Cardiac atrium fibroblast (primary cell): Measurements from ENCODE around the gene ACIN1. TPM values are rescaled to one million over a fixed set of nuclear protein-coding genes. Genes with fewer than 3 reads are reported as not detected.

ENCODE experiments used
- total RNA-seq: library from RNA; depleted of rRNA; stranded (reverse); fragments of >200 nt; gene quantifications from 2 replicates; pipeline ENCODE4 v1.2.3, GENCODE V29; 2015

The ACIN1 gene, protein sequence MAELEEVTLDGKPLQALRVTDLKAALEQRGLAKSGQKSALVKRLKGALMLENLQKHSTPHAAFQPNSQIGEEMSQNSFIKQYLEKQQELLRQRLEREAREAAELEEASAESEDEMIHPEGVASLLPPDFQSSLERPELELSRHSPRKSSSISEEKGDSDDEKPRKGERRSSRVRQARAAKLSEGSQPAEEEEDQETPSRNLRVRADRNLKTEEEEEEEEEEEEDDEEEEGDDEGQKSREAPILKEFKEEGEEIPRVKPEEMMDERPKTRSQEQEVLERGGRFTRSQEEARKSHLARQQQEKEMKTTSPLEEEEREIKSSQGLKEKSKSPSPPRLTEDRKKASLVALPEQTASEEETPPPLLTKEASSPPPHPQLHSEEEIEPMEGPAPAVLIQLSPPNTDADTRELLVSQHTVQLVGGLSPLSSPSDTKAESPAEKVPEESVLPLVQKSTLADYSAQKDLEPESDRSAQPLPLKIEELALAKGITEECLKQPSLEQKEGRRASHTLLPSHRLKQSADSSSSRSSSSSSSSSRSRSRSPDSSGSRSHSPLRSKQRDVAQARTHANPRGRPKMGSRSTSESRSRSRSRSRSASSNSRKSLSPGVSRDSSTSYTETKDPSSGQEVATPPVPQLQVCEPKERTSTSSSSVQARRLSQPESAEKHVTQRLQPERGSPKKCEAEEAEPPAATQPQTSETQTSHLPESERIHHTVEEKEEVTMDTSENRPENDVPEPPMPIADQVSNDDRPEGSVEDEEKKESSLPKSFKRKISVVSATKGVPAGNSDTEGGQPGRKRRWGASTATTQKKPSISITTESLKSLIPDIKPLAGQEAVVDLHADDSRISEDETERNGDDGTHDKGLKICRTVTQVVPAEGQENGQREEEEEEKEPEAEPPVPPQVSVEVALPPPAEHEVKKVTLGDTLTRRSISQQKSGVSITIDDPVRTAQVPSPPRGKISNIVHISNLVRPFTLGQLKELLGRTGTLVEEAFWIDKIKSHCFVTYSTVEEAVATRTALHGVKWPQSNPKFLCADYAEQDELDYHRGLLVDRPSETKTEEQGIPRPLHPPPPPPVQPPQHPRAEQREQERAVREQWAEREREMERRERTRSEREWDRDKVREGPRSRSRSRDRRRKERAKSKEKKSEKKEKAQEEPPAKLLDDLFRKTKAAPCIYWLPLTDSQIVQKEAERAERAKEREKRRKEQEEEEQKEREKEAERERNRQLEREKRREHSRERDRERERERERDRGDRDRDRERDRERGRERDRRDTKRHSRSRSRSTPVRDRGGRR
- total RNA-seq: 48.4 and 55.2 TPM in 2 replicates

GRCh38 chr14:23094666-23095195 is at the start of gene ACIN1:
ACIN1 (minus strand) TSS chr14:23095136; CDS start chr14:23095112, 24 bp downstream.

DNA sequence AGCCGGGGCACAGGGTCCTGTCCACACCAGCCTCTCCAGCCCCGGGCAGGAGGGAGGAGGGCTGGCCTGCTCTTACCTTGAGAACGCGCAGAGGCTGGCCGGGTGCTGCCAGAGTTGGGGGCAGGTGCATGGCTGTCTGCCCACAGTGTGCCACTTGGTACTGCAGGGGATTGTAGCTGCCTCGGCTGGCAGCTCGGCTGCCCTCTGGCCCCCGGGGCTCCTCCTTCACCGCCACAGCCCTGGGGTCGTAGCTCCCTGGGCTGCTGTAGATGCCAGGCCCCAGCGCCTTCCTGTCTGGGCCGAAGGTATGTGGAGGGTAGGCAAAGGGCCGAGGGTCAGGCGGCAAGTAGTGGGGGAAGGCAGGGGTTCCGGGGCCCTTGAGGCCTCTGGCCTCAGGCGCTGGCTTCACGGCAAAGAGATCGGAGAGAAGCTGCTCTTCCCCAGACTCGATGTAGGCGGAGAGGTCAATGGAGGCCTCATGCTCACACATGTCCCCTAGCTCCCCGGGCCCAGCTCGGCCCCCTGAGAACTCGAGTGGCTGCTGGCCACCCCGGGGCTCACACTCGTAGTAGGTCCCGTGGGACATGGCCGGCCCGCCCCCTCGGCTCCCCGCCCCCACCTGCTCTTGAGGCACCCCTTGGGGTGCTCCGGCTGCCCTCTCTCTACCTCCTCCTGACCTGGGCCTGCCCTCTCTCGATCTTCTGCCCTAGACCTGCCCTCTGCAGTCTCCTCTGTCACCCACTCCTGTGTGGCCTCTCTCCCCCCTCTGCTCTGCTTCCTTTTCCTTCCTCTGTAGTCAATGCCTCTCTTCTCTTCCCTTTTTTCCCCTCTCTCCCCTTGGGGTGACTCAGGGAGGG is 23.8 kb upstream of the ACIN1 start, which contains the start of gene CEBPE:
Gene CEBPE, minus strand, starts transcription at position 750 of the 857 bp plus-strand sequence. Its CDS starts 164 bp downstream, at position 586.

GRCh38 chr14:23104591-23105347 is 9.8 kb upstream of the ACIN1 start, which contains the start of gene CIROP:
CIROP (minus strand) TSS chr14:23104989; CDS start chr14:23104920, 69 bp downstream.

GRCh38 chr14:23095196-23096108 is 516 bp upstream of the ACIN1 start, which contains the start of gene C14orf119:
C14orf119 (plus strand) TSS chr14:23095505; CDS start chr14:23097659, 2,154 bp downstream.

DNA sequence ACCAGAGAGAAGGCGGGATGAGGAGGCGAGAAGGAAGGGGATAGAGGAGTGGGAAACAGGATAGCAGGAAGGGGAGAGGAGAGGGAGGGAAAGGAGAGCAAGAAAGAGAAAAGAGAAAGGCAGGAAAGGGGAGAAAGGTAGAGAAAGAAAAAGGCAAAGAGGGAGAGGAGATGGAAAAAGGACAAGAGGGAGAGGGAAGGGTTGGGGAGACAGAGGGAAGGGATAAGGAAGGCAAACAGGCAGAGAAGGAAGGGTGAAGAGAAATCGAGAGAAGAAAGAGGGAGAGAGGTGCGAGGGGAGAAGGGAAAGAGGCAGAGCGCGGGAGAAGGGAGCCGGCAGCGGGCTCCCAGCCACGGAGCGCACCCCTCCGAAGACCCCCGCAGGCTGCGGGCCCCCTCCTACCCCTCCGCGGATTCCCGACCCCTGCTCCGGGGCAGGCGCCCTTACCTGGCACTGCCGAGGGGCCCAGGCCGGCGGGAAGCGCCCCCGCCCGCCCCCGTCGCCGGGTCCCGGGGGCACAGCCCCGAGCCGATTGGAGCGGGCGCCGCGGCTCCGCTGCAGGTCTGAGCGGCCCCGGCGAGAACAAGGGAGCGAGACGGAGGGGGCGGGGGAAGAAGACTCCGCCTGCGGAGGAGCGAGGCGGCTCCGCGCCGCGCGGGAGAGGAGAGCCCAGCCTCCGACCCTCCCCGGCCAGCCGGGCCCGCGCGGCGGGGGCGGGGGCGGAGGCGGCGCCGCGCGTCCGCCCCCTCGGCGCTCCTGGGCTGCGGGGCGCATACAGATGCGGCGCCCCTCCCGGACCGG is 37.8 kb downstream of the ACIN1 start, which contains the start of gene CDH24:
Gene CDH24, minus strand, starts transcription at position 565 of the 801 bp plus-strand sequence. CDS start 1,787 bp downstream, outside the sequence.

GRCh38 chr14:23042162-23042965 is 52.6 kb downstream of the ACIN1 start, which contains the start of gene PSMB11:
PSMB11 (plus strand) TSS chr14:23042212; CDS start chr14:23042226, 14 bp downstream.

GRCh38 chr14:23034498-23035302 is 60.2 kb downstream of the ACIN1 start, which contains the start of gene PSMB5:
PSMB5 (minus strand) TSS chr14:23034900; CDS start chr14:23034881, 19 bp downstream.

DNA sequence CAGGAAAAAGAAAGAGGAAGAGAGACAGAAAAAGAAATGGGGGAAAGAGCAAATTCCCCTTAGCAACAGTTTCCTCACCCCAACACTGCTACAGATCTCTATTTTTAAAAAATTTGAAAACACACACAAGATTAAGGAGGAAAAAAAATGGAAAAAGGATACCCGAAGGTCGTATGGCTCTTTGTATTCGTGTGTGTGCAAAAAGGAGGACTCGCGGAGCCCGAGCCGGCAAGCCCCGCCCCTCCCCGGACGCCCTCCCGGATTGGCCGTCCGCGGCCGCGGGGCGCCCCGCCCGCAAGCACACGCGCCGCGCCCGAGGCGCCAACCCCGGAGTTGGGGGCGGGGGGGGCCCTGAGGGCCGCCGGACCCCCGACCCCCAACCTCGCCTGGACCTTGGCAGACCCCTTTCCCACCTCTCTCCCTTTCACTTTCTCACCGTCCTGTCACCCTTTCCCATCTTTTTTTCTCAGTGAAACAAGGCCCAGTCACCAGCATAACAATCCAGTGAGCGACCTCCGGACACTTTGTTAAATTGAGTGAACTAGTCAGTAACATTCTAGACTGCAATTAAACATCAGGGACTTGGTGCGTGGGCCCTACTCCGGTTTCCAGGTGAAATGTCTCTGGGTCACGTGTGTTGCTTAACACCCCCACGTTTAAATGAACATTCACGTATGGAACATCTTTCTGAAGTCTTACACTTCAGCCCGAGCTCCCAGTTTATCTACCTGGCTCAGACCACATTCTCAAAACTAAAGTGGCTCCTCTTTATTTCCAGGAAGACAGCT is 84.8 kb downstream of the ACIN1 start, which contains the start of gene C14orf93:
Gene C14orf93, minus strand, starts transcription at position 205 of the 788 bp plus-strand sequence. CDS start 11,120 bp downstream, outside the sequence.

Other genes with a start within 250 kb of the ACIN1 start
- 104 and 155 TPM in 2 replicates for gene LRP10, start 223.4 kb downstream of the ACIN1 start, total RNA-seq
- not detected in 2 replicates for gene REM2, start 211.9 kb downstream of the ACIN1 start, total RNA-seq
- 35.9 and 76.6 TPM in 2 replicates for gene RBM23, start 176.0 kb downstream of the ACIN1 start, total RNA-seq
- gene PRMT5, start 165.8 kb downstream of the ACIN1 start, total RNA-seq: 59.1 and 85.4 TPM in 2 replicates
- gene HAUS4, start 138.0 kb downstream of the ACIN1 start, total RNA-seq: 20.6 and 49.9 TPM in 2 replicates
- gene AJUBA, start 112.6 kb downstream of the ACIN1 start, total RNA-seq: 28.0 and 32.2 TPM in 2 replicates
- gene C14orf93, start 85.0 kb downstream of the ACIN1 start, total RNA-seq: 5.7 and 5.8 TPM in 2 replicates
- gene PSMB5, start 60.2 kb downstream of the ACIN1 start, total RNA-seq: 255 and 277 TPM in 2 replicates
- gene PSMB11, start 52.9 kb downstream of the ACIN1 start, total RNA-seq: not detected in 2 replicates
- 3.2 and 4.1 TPM in 2 replicates for gene CDH24, start 37.6 kb downstream of the ACIN1 start, total RNA-seq
- 37.9 and 39.2 TPM in 2 replicates for gene C14orf119, start 369 bp upstream of the ACIN1 start, total RNA-seq
- not detected in 2 replicates for gene CIROP, start 9.9 kb upstream of the ACIN1 start, total RNA-seq
- gene CEBPE, start 24.1 kb upstream of the ACIN1 start, total RNA-seq: not detected in 2 replicates
- 0.32 and 2.0 TPM in 2 replicates for gene SLC7A8, start 88.5 kb upstream of the ACIN1 start, total RNA-seq
- gene RNF212B, start 142.8 kb upstream of the ACIN1 start, total RNA-seq: not detected in 2 replicates
- gene HOMEZ, start 191.0 kb upstream of the ACIN1 start, total RNA-seq: 8.4 and 10.5 TPM in 2 replicates
- 1.8 and 2.0 TPM in 2 replicates for gene PPP1R3E, start 207.7 kb upstream of the ACIN1 start, total RNA-seq
- gene BCL2L2, start 211.7 kb upstream of the ACIN1 start, total RNA-seq: 13.7 and 24.8 TPM in 2 replicates
- gene PABPN1, start 226.3 kb upstream of the ACIN1 start, total RNA-seq: 41.1 and 57.9 TPM in 2 replicates